Measurements from ENCODE around the gene IGFBPL1.

Gene IGFBPL1

DNA sequence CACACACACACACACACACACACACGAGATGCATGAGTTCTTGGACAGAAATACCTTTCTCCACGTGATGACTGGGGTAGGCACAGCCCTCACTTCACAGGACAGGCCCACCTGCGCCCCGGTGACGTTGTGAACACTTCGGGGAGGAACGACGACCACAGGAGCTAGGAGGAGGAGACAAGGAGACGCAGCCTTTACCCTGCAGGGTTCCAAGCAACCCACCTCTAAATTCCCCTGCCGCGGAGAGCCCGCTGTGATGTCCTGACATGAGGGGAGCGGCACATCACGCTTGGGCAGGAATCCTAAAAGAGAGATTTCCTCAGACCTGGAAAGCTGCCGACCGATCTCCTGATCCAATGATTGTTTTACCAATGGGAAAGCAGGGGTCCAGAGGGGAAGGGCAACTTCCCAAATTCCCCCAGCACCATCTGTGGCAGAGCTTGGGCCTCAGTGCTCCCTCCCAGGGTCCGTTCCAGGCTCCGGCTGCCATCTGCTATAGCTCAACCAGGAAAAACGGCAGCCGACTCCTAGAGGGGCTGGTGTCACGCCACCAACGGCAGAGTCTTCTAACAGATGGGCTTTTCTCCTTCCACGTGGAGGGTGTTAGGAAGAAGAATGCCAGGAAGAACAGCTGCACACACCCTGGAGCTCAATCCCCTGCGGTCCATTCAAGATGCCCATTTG lies 10.1 kb downstream of the IGFBPL1 start:
- H3K4me3 ChIP-seq (ENCODE audit: low read depth, low read length) = no peak overlapping the region
- TF ChIP-seq, protein P1, sequence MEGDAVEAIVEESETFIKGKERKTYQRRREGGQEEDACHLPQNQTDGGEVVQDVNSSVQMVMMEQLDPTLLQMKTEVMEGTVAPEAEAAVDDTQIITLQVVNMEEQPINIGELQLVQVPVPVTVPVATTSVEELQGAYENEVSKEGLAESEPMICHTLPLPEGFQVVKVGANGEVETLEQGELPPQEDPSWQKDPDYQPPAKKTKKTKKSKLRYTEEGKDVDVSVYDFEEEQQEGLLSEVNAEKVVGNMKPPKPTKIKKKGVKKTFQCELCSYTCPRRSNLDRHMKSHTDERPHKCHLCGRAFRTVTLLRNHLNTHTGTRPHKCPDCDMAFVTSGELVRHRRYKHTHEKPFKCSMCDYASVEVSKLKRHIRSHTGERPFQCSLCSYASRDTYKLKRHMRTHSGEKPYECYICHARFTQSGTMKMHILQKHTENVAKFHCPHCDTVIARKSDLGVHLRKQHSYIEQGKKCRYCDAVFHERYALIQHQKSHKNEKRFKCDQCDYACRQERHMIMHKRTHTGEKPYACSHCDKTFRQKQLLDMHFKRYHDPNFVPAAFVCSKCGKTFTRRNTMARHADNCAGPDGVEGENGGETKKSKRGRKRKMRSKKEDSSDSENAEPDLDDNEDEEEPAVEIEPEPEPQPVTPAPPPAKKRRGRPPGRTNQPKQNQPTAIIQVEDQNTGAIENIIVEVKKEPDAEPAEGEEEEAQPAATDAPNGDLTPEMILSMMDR (IDR thresholded peaks at IDR 0.05; ENCODE audit: control insufficient read depth, extremely low read depth, insufficient read depth) = no peak
- DNase-seq (ENCODE audit: low read depth) = no peak

DNA sequence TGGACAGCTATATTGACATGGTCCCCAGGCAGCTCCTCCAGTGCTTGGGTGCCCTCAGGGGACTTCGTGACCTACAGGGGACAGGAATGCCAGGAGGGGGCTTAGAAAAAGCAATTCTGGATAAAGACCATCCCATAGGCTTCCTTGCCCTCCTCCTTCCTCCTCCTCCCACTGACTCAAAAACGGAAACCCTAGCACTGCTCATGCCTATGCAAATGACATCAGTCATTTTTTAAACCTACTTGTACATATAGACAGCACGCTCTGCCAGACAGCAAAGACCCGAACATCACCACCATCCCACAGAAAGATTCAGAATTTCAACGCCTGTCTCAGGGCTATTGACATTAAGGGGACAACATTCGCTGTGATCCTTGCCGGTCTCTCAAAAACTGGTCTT lies 11.0 kb downstream of the IGFBPL1 start:
- no peak overlapping the region for H3K4me3 ChIP-seq (ENCODE audit: low read depth, low read length)
- TF ChIP-seq, protein P1 (IDR thresholded peaks at IDR 0.05; ENCODE audit: control insufficient read depth, extremely low read depth, insufficient read depth) = no peak
- no peak for DNase-seq (ENCODE audit: low read depth)

GRCh38 chr9:38412751-38413150 lies 11.5 kb downstream of the IGFBPL1 start:
- no peak for DNase-seq (ENCODE audit: low read depth)
- TF ChIP-seq, protein P1 (IDR thresholded peaks at IDR 0.05; ENCODE audit: control insufficient read depth, extremely low read depth, insufficient read depth) = no peak
- H3K4me3 ChIP-seq (ENCODE audit: low read depth, low read length) = no peak overlapping the region

GRCh38 chr9:38408719-38409118 lies 15.5 kb downstream of the IGFBPL1 start:
- TF ChIP-seq, protein P1 (IDR thresholded peaks at IDR 0.05; ENCODE audit: control insufficient read depth, extremely low read depth, insufficient read depth) = no peak
- DNase-seq (ENCODE audit: low read depth) = no peak
- H3K4me3 ChIP-seq (ENCODE audit: low read depth, low read length) = no peak overlapping the region

DNA sequence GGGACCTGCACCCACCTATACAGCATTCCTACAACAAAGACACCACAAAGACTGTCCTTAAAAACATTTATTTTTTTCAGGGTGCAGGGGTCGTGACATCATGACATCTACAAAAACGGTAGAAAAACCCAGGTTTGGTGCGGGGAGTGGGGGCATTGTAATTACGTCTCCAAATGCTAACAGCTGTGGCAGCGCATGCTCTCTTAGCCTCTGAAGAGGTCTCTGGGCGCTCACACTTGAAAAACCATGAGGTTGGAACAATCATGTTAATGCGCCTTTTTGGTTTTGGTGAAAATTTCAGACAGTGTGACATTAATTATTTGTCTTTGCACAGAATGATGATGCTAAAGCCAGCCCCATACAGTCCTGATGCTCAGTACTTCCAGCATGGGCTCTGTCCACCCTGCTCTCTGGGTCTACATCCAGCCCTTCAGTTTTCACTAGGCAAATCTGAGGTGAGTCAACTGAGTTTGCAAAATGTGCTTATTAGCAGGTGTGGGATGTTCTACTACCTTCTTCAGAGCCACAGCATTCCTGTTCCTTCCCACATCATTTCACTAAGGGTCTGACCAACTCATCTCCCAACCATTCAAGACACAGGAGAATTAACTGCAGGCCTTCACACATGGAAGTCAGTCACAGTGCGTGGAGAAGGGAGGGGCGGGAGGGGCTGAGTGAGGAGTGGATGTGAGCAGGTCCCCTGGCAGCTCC lies 17.6 kb downstream of the IGFBPL1 start:
- no peak overlapping the region for H3K4me3 ChIP-seq (ENCODE audit: low read depth, low read length)
- TF ChIP-seq, protein P1 (IDR thresholded peaks at IDR 0.05; ENCODE audit: control insufficient read depth, extremely low read depth, insufficient read depth) = no peak
- DNase-seq (ENCODE audit: low read depth) = no peak

DNA sequence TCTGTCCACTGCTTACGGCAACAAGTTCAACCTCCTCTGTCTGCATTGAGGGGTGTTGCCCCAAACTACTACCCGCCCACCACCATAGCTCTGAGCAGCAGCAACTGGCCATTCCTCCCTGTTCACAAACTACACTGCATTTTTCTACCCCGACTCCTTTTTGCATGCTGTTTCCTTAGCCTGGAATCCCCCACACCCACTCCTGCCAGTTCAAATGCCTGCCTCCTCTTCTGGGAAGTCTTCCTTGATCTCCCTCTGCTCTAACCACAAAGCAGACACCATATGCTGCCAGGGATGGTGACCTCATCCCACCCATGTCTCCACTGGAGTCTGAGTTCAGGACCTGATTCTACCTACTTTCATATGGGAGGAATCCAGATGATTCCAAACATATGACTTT lies 18.5 kb downstream of the IGFBPL1 start:
- TF ChIP-seq, protein P1 (IDR thresholded peaks at IDR 0.05; ENCODE audit: control insufficient read depth, extremely low read depth, insufficient read depth) = no peak
- no peak overlapping the region for H3K4me3 ChIP-seq (ENCODE audit: low read depth, low read length)

More for the DNA sequence above, 18.5 kb downstream of the IGFBPL1 start:
- DNase-seq (ENCODE audit: low read depth) = no peak
